Non-pigmented ciliary epithelial cell (primary cell): ENCODE data around the gene ZNF576.
"Not testable (repeated sequence)": the region's sequence is repeated elsewhere in the genome, so short reads cannot be mapped to it uniquely, and the experiment has no call there.

ENCODE experiments used
- DNase-seq: peaks from one replicate; pipeline ENCODE4 v3.0.0-alpha.2; 2010; ENCODE audit warnings: low read depth

The ZNF576 gene

GRCh38 chr19:43599635-43600295 is 3.4 kb downstream of the ZNF576 start:
- DNase-seq, result no peak

- DNase-seq, result not testable (repeated sequence)
Measured at GRCh38 chr19:43600326-43600725, 3.9 kb downstream of the ZNF576 start.

GRCh38 chr19:43605875-43606568 is 9.6 kb downstream of the ZNF576 start:
- no peak for DNase-seq

GRCh38 chr19:43606569-43607229 is 10.3 kb downstream of the ZNF576 start:
- no peak for DNase-seq

- no peak for DNase-seq
Measured at GRCh38 chr19:43607238-43608205, 11.1 kb downstream of the ZNF576 start.

- no peak for DNase-seq
Measured at GRCh38 chr19:43609872-43610271, 13.5 kb downstream of the ZNF576 start.

GRCh38 chr19:43610493-43610892 is 14.1 kb downstream of the ZNF576 start:
- DNase-seq, result peak; percentile 18

- DNase-seq, result no peak
Measured at GRCh38 chr19:43611788-43612187, 15.4 kb downstream of the ZNF576 start, which contains the start of gene SRRM5. Gene SRRM5 (plus strand): TSS chr19:43612088. CDS start chr19:43612122, 34 bp downstream.

GRCh38 chr19:43612374-43612773 is 16.0 kb downstream of the ZNF576 start:
- no peak for DNase-seq

GRCh38 chr19:43616306-43616705 is 19.9 kb downstream of the ZNF576 start:
- DNase-seq, result no peak

GRCh38 chr19:43616954-43617353 is 20.6 kb downstream of the ZNF576 start:
- DNase-seq, result no peak

GRCh38 chr19:43618921-43619261 is 22.5 kb downstream of the ZNF576 start:
- no peak for DNase-seq

GRCh38 chr19:43619262-43620060 is 23.1 kb downstream of the ZNF576 start, which contains the start of gene ZNF428:
Gene ZNF428 (minus strand): TSS chr19:43619629. CDS start chr19:43614304, 5,325 bp downstream.
- DNase-seq, result peak; percentile 57

- DNase-seq, result no peak
Measured at GRCh38 chr19:43620061-43621001, 23.9 kb downstream of the ZNF576 start.

- DNase-seq, result no peak
Measured at GRCh38 chr19:43622070-43622469, 25.7 kb downstream of the ZNF576 start.

- no peak for DNase-seq
Measured at GRCh38 chr19:43622956-43623355, 26.6 kb downstream of the ZNF576 start.

GRCh38 chr19:43623889-43624670 is 27.7 kb downstream of the ZNF576 start:
- DNase-seq, result no peak

- no peak for DNase-seq
Measured at GRCh38 chr19:43624933-43625332, 28.5 kb downstream of the ZNF576 start.
